Measurements from ENCODE around the gene SLC30A3.

SLC30A3 gene

DNA sequence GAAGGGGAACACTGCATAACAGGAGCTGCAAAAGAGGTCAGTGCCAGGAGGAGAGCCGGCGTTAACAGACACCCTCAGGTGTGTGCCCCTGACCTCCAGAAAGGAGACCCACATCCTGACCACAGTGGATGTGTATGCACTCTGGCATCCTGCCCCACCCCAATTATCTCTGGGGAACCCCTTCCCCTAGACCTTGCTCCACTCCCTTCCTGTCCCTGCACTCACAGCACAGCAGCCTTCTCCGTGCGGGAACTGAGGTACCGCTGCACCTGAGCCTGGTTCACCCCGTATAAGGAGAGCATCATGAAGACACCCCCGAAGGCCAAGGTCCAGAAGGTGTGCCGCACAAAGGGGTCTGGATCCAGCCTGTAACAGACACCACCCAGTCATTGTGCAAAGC lies 58.3 kb downstream of the SLC30A3 start:
- DNase-seq (ENCODE audit: low spot score): no peak

DNA sequence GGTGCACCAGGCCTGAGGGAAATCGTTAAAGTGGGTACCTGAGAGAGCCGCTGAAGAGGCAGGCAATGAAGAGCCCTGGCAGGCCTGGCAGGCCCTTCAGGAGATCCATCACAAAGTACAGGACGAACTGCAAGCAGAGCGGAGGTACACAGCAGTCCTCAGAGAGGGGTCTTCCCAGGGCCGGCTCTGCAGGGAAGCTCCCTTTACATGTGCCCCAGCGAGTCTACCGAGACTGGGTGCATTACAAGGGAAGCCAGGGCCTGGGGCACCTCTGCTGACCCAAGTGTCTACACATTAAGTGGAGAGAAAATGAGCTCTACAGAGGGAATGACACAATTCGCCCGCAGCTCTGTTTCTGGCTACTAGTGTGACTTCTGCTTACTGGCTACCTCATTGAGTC lies 59.1 kb downstream of the SLC30A3 start:
- no peak for DNase-seq (ENCODE audit: low spot score)
